NCI-H1417 (cell line): ENCODE results near the gene CKAP5.
A peak's percentile ranks its signal among the peaks of the same experiment; 100 is the strongest.

Experiments used
- DNase-seq, 3 experiments: peaks; one replicate each; lab custom pipeline; 2025; lab: John Stamatoyannopoulos, UW

The CKAP5 gene

GRCh38 chr11:46698597-46698996 lies 147.5 kb downstream of the CKAP5 start:
- DNase-seq: no peak

DNA sequence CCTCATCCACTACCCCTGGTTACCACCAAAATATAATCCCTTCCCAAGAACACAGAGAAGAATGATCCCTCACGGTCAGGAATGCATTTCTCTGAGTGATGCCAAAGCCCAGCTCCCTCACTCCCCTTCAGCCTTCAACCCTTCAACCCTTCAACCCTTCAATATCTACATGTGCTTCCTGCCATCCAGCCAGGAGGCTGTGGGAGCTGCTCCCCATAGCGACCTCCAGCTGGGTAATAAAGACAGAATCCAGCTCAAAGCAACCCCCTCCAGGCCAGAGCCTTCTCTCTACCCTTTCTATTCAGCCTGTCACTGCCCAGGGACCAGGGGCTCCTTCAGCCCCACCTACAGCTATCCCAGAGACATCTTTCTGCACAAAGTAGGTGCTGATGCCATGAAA lies 148.4 kb downstream of the CKAP5 start:
- peak in 1 of 3 experiments; percentile 14 for DNase-seq

GRCh38 chr11:46697303-46697702 lies 148.8 kb downstream of the CKAP5 start:
- peak in 2 of 3 experiments; percentile 38 to 72 for DNase-seq

DNA sequence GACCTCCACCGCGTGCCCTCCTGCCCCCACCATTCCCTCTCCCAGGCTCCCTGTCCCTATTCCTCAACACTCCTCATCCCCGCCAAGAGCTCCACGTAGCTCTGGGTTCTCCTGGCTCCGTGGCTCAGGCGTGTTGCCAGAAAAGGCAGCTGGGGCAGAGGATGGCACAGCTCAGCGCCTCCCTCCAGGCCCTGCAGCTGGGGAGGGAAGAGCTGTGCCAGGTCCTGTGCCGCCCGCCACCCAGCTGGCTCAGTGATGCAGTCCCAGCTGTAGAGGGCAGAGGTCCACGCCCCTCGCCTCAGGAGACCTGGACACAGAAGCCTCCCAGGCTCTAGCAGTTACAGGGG lies 149.9 kb downstream of the CKAP5 start:
- DNase-seq: no peak

- no peak for DNase-seq
Measured at GRCh38 chr11:46695345-46696211, 150.5 kb downstream of the CKAP5 start.

DNA sequence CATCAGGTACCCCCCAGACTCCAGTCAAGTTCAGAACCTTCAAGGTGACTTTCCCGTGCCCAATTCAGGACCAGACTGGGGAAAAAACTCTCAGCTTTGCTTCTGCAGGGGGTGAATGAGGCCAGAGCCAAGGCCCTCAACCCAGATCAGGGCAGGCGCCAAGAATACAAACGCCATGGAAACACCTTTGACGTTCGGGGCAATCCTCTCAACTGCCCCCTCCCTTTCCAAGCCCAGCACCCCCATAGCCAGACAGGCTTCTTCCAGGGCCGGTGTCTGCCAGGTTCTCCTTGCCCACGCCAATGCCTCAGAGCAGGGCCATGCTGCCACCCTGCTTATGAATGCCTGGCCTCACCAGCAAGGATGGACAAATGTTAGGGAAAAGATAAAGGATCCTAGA lies 151.5 kb downstream of the CKAP5 start:
- no peak for DNase-seq

- DNase-seq: no peak
Measured at GRCh38 chr11:46694072-46694471, 152.0 kb downstream of the CKAP5 start.

GRCh38 chr11:46693597-46694012 lies 152.5 kb downstream of the CKAP5 start:
- DNase-seq: no peak
